HL-60 (cell line): ENCODE measurements around the gene SERINC1.

Source experiments
- DNase-seq, 2 experiments: peaks; one replicate each; pipeline ENCODE4 v3.0.0-alpha.2; 2010 to 2020; ENCODE audit warnings: low read depth in 1 of 2, low spot score in 1 of 2
- H3K27ac ChIP-seq: fragments of 250-450 bp; sonication (Bioruptor Pico); replicated peaks from 2 replicates; pipeline ENCODE4 v1.5.1; 2020; ENCODE audit warnings: mild to moderate bottlenecking, moderate library complexity
- H3K27me3 ChIP-seq: fragments of 250-450 bp; sonication (Bioruptor Pico); 2 replicates; pipeline ENCODE4 v1.5.1; 2021; ENCODE audit warnings: mild to moderate bottlenecking, moderate library complexity; ENCODE audit not compliant: insufficient read depth, poor library complexity, severe bottlenecking
- H3K4me3 ChIP-seq: replicated peaks from 2 replicates; pipeline ENCODE4 v1.5.1; 2011; ENCODE audit warnings: mild to moderate bottlenecking, control low read depth, low read length; ENCODE audit not compliant: insufficient read depth
- GABPA ChIP-seq: IDR thresholded peaks from 2 replicates; pipeline ENCODE4 v1.6.1; 2012; ENCODE audit warnings: low read depth
- POLR2AphosphoS5 ChIP-seq: IDR thresholded peaks from 2 replicates; pipeline ENCODE4 v1.6.1; 2012; ENCODE audit warnings: low read depth
- SPI1 ChIP-seq: IDR thresholded peaks from 2 replicates; pipeline ENCODE4 v1.6.1; 2012; ENCODE audit warnings: low read depth, mild to moderate bottlenecking, borderline replicate concordance
- TF ChIP-seq, protein P1 (sequence below): IDR thresholded peaks from 2 replicates; pipeline ENCODE4 v1.6.1; 2012; ENCODE audit warnings: low read depth; ENCODE audit not compliant: insufficient replicate concordance
- TF ChIP-seq, protein P2 (sequence below): IDR thresholded peaks from one replicate; pipeline ENCODE4 v1.5.1; 2011; ENCODE audit warnings: low read length, control low read depth, inconsistent platforms; ENCODE audit not compliant: insufficient read depth

SERINC1 gene

DNA sequence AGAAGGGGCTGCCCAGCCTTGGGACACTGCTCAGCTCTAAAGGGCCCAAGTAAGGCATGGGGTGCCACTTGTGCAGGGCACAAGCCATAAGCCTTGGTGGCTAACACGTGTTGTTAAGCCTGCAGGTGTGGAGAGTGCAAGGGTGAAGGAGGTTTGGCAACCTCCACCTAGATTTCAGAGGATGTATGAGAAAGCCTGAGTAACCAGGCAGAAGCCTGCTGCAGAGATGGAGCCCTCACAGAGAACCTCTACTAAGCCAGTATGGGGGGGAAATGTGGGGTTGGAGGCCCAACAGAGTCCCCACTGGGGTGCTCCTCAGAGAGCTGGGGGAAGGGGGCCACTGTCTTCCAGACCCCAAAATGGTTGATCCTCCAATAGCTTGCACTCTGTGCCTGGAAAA lies 32.6 kb downstream of the SERINC1 start:
- TF ChIP-seq GABPA, result no peak
- no peak for TF ChIP-seq POLR2AphosphoS5
- TF ChIP-seq, protein P1, sequence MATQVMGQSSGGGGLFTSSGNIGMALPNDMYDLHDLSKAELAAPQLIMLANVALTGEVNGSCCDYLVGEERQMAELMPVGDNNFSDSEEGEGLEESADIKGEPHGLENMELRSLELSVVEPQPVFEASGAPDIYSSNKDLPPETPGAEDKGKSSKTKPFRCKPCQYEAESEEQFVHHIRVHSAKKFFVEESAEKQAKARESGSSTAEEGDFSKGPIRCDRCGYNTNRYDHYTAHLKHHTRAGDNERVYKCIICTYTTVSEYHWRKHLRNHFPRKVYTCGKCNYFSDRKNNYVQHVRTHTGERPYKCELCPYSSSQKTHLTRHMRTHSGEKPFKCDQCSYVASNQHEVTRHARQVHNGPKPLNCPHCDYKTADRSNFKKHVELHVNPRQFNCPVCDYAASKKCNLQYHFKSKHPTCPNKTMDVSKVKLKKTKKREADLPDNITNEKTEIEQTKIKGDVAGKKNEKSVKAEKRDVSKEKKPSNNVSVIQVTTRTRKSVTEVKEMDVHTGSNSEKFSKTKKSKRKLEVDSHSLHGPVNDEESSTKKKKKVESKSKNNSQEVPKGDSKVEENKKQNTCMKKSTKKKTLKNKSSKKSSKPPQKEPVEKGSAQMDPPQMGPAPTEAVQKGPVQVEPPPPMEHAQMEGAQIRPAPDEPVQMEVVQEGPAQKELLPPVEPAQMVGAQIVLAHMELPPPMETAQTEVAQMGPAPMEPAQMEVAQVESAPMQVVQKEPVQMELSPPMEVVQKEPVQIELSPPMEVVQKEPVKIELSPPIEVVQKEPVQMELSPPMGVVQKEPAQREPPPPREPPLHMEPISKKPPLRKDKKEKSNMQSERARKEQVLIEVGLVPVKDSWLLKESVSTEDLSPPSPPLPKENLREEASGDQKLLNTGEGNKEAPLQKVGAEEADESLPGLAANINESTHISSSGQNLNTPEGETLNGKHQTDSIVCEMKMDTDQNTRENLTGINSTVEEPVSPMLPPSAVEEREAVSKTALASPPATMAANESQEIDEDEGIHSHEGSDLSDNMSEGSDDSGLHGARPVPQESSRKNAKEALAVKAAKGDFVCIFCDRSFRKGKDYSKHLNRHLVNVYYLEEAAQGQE, result no peak
- TF ChIP-seq, protein P2, sequence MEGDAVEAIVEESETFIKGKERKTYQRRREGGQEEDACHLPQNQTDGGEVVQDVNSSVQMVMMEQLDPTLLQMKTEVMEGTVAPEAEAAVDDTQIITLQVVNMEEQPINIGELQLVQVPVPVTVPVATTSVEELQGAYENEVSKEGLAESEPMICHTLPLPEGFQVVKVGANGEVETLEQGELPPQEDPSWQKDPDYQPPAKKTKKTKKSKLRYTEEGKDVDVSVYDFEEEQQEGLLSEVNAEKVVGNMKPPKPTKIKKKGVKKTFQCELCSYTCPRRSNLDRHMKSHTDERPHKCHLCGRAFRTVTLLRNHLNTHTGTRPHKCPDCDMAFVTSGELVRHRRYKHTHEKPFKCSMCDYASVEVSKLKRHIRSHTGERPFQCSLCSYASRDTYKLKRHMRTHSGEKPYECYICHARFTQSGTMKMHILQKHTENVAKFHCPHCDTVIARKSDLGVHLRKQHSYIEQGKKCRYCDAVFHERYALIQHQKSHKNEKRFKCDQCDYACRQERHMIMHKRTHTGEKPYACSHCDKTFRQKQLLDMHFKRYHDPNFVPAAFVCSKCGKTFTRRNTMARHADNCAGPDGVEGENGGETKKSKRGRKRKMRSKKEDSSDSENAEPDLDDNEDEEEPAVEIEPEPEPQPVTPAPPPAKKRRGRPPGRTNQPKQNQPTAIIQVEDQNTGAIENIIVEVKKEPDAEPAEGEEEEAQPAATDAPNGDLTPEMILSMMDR, result no peak
- TF ChIP-seq SPI1, result no peak
- Histone ChIP-seq H3K27ac (no peak overlapping the region), H3K4me3 (no peak overlapping the region), H3K27me3 (no peaks in the 10 kb centered on the region)
- no peak for DNase-seq

DNA sequence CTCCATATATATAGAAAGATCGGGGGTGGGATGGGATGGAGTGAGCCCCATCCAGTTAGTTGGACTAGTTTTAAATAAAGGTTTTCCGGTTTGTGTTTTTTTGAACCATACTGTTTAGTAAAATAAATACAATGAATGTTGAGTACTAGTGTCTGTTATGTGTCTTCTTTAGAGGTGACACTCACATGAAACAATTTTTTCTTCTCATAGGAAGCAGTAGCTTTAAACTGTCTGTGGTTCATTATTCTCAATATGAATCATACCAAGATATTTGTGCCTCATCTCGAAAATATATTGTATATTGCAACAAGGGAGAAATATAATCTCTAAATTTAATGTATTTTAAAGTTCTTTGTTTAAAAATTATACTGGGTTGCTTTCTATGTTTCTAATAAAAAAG lies 38.8 kb downstream of the SERINC1 start:
- Histone ChIP-seq H3K27ac (no peak overlapping the region), H3K27me3 (no peaks in the 10 kb centered on the region), H3K4me3 (no peak overlapping the region)
- TF ChIP-seq POLR2AphosphoS5 (no peak), SPI1 (no peak), GABPA (no peak)
- no peak for DNase-seq

DNA sequence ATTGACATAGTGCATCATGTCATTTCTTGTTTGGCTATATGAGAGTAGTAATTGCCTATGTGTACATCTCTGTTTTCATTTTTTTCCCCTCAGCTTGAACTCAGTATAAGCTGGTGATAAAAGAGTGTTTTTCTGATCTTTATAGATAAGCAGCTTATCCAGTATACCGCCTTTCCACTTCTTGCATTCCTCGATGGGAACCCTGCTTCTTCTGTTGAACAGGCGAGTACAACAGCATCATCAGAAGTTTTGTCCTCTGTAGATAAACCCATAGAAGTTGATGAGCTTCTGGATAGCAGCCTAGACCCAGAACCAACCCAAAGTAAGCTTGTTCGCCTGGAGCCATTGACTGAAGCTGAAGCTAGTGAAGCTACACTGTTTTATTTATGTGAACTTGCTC lies 39.8 kb downstream of the SERINC1 start:
- DNase-seq, result no peak
- TF ChIP-seq, protein P1, result no peak
- TF ChIP-seq SPI1 (no peak), POLR2AphosphoS5 (no peak), GABPA (no peak)
- TF ChIP-seq, protein P2, result no peak
- H3K4me3 ChIP-seq, result no peak overlapping the region
- no peaks in the 10 kb centered on the region for H3K27me3 ChIP-seq
- no peak overlapping the region for H3K27ac ChIP-seq

DNA sequence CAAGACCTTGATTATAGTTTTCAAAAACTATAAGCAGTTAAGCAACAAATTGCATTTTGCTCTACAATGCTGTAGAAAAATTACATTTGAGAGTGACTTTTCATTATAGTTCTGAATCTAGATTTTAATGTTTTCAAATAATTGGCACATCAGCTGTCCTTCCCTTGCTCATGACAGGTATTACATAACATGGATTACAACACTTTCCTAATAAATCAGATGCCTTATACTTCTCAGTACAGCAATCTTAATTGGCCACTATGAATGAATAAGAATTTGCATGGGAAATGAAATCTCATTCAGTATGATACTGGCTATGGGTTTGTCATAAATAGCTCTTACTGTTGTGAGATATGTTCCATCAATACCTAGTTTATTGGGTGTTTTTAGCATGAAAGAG lies 42.3 kb downstream of the SERINC1 start:
- TF ChIP-seq SPI1 (no peak), GABPA (no peak), POLR2AphosphoS5 (no peak)
- TF ChIP-seq, protein P2, result no peak
- TF ChIP-seq, protein P1, result no peak
- Histone ChIP-seq H3K4me3 (no peak overlapping the region), H3K27ac (no peak overlapping the region), H3K27me3 (no peaks in the 10 kb centered on the region)
- no peak for DNase-seq
